GM20000 (cell line): ENCODE data around the gene ZFAND6.
A peak's percentile ranks its signal among the peaks of the same experiment; 100 is the strongest.
"Not testable (repeated sequence)": the region's sequence is repeated elsewhere in the genome, so short reads cannot be mapped to it uniquely, and the experiment has no call there.

ENCODE experiments used
- DNase-seq: peaks from one replicate; pipeline ENCODE4 v3.0.0; 2012; ENCODE audit warnings: low spot score
- CTCF ChIP-seq: IDR thresholded peaks from 2 replicates; pipeline ENCODE4 v1.5.1; 2012; ENCODE audit warnings: mild to moderate bottlenecking, control low read depth; ENCODE audit errors: extremely low read depth, missing control alignments

The ZFAND6 gene

DNA sequence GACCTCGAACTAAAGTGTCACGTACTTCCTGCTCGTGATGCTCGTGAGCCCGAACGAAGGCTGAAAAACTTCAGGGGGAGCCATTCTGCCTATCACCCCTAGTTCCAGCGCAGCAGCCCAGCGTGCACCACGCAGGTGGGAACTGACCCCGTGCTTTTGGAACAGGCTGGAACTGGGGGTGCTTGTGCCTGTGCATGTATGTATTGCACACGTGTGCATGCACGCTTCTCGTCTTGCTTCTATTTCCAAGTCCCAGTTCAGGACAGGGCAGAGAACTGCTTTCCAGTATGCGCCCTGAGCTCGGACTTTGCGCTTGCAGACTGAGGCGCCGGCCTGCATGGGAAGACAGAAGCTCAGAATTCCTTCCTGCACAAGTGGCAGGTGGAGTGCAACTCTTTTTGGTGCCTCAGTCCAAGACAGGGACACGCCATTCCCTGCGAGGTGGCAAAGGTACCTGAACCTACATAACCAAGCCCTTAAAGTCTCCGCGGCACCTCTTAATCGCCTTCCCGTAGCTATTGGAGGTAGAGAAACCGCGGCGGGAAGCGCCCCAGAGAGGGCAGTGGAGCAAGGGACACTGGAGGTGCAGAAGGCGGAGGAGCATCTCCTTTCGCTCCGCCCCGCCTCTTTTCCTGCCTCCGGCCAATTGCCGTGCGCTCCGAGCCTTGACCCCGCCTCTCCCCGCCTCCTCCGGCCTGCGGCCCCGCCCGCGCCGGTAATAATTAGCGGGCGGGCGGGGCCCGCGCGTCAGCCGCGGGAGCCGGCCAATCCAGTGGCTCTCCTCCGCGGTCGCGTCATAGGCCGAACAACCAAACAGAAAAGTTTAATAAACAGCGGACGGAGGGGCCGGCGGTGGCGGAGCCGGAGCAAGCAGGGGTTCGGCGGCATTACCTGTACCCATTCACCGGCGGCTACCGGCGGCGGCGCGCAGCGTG is at the start of gene ZFAND6:
TSS of gene ZFAND6 (plus strand) at position 826 of the 935 bp plus-strand sequence. CDS start 60,669 bp downstream, outside the sequence.
- DNase-seq: peak; percentile 96
- TF ChIP-seq CTCF: no peak

- DNase-seq: no peak
- TF ChIP-seq CTCF: no peak
Observed at GRCh38 chr15:80010131-80010673, 49.3 kb upstream of the ZFAND6 start.

DNA sequence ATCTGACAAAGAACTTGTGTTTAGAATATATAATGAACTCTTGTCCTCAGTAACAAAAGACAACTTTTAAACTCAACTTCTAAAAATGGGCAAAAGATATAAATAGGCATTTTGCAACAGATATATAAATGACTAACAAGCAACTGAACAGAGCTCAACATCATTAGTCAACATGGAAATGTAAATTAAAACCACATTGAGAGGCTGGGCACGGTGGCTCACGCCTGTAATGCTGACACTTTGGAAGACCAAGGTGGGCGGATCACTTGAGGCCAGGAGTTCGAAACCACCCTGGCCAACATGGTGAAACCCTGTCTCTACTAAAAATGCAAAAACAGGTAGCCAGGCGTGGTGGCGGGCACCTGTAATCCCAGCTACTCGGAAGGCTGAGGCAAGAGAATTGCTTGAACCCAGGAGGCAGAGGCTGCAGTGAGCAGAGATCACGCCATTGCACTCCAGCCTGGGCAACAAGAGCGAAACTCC is 48.4 kb upstream of the ZFAND6 start:
- DNase-seq: peak; percentile 36

- TF ChIP-seq CTCF: no peak
- no peak for DNase-seq
Observed at GRCh38 chr15:80011596-80011995, 47.9 kb upstream of the ZFAND6 start.

DNA sequence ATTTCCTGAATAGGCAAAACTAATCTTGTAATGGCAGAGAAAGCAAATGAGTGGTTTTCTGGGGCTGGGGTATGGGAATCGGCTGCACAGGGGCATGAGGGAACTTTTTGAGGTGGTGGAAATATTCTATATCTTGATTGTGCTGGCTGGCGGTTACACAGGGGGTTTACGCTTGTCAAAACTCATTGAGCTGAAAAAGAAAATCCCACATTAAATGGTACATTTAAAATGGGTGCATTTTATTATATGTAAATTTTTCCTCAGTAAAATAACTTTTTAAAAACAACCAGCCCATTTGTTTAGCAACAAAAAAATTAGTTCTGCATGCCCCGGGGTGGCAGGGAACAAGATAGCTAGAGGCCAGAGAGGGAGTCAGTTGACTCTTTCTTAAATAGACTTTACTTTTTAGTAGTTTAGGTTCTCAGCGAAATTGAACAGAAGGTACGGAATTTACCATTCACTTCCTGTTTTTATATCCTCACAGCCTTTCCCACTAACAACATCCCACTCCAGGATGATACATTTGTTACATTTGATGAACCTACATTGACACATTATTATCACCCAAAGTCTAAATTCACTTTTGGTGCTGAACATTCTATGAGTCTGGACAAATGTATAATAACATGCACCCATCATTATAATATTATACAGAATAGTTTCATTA is 47.3 kb upstream of the ZFAND6 start:
- no peak for TF ChIP-seq CTCF
- DNase-seq: no peak

DNA sequence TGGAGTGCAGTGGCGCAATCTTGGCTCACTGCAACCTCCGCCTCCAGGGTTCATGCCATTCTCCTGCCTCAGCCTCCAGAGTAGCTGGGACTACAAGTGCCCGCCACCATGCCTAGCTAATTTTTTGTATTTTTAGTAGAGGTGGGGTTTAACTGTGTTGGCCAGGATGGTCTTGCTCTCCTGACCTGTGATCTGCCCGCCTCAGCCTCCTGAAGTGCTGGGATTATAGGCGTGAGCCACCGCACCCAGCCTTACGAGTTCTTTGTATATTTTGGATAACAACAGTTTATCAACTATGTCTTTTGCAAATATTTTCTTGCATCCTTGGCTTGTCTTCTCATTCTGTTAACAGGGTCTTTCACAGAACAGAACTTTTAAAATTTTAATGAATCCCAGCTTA is 45.3 kb upstream of the ZFAND6 start:
- not testable (repeated sequence) for DNase-seq

- no peak for DNase-seq
- TF ChIP-seq CTCF: no peak
Observed at GRCh38 chr15:80015156-80015555, 44.3 kb upstream of the ZFAND6 start.

DNA sequence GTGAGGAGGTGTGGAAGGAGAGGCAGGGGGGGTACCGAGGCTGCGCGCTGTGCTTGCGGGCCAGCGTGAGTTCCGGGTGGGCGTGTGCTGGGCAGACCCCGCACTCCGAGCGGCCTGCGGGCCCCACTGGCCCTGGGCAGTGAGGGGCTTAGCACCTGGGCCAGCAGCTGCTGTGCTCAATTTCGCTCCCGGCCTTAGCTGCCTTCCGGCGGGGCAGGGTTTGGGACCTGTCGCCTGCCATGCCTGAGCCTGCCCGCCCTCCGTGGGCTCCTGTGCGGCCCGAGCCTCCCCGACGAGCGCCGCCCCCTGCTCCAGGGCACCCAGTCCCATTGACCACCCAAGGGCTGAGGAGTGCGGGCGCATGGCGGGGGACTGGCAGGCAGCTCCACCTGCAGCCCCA is 43.0 kb upstream of the ZFAND6 start:
- DNase-seq: not testable (repeated sequence)

DNA sequence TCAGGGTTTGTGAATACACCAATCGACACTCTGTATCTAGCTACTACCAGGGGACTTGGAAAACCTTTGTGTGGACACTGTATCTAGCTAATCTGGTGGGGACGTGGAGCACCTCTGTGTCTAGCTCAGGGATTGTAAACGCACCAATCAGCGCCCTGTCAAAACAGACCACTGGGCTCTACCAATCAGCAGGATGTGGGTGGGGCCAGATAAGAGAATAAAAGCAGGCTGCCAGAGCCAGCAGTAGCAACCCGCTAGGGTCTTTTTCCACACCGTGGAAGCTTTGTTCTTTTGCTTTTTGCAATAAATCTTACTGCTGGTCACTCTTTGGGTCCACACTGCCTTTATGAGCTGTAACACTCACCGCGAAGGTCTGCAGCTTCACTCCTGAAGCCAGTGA is 42.3 kb upstream of the ZFAND6 start:
- not testable (repeated sequence) for DNase-seq
